ENCODE results near the gene GALNTL6.

- no peak for TF ChIP-seq CTCF (IDR thresholded peaks at IDR 0.05)
- no peak for TF ChIP-seq EZH2 (IDR thresholded peaks at IDR 0.05; ENCODE audit: borderline replicate concordance, insufficient read depth, low read depth, low read length, poor library complexity, severe bottlenecking)
Measured at GRCh38 chr4:171891038-171891437, 77.8 kb downstream of the GALNTL6 start.
